Measurements from ENCODE around the gene KIF5C.

GRCh38 chr2:148983896-148984295 is 108.9 kb downstream of the KIF5C start:
- TF ChIP-seq CTCF (IDR thresholded peaks at IDR 0.05) = no peak
- TF ChIP-seq POLR2A (IDR thresholded peaks at IDR 0.05) = no peak
- no peak for TF ChIP-seq POLR2AphosphoS5 (IDR thresholded peaks at IDR 0.05)

All from breast epithelium (tissue), 3 donors.